Measurements from ENCODE around the gene TSG101. TPM values are rescaled to one million over a fixed set of nuclear protein-coding genes. Genes with fewer than 3 reads are reported as not detected.

The TSG101 gene
- total RNA-seq, 1 donor from 2014 or later, result 41.8 TPM

DNA sequence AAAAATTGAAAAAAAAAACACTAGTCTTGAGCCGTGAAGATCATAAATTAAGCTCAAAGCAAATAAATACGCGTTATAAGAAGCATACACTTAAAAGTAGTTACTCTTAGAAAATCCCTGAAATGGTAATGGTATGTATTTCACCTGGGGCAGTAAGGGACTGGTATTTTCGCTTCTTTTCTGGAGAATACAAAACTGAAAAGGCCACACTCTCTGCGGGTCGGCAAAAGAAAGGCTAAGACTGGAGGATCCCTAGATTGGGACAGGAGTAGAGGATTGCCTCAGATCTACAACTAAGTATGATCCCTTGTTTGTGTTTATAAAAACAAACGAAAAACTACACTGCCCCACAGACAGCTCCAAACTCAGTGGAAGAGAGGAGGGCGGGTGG, 617 bp downstream of the TSG101 start:
- H3K4me1 Mint-ChIP-seq (ENCODE audit: low read depth), result peaks cover 36% of the 10 kb centered on the region
- intact Hi-C loops (cut with micrococcal nuclease), result loop anchor here (1.0 to 5.0 kb wide), 15 partner anchors 53 to 1861 kb away; partner anchors contain the start of genes GTF2H1, HPS5, HTATIP2 and PRMT3

DNA sequence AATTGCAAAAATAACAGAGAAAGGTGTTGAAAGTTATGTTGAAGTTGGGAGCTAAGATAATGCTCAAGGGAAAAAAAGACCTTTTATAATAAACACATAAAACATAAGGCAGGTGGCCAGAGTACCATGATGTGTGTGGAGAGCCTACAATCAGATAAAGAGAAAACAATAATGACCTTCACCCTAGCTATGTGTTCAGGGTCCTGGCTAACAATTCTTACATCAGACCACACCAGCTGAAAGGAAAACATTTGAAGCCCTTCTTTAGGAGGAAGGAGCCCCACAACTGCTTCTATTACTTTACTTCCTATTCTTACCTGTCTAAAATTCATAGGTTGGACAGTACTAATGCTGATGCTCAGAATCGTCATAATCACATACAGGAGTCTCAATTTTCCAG, 2.5 kb downstream of the TSG101 start:
- peaks cover 4% of the 10 kb centered on the region for H3K27me3 Mint-ChIP-seq (ENCODE audit: insufficient read depth)
- H3K4me1 Mint-ChIP-seq (ENCODE audit: low read depth), result peaks cover 36% of the 10 kb centered on the region
- DNase-seq (ENCODE audit: low spot score), result no peak
- H3K4me3 Mint-ChIP-seq, result no peak overlapping the region
- intact Hi-C loops (cut with micrococcal nuclease), result no loop called here
- H3K27ac Mint-ChIP-seq, result no peak overlapping the region
- H3K9me3 Mint-ChIP-seq, result no peaks in the 10 kb centered on the region
- peaks cover 14% of the 10 kb centered on the region for H3K36me3 Mint-ChIP-seq (ENCODE audit: low read depth)

More for the DNA sequence above, 617 bp downstream of the TSG101 start:
- H3K4me3 Mint-ChIP-seq, result peak overlapping the region; percentile 97
- H3K36me3 Mint-ChIP-seq (ENCODE audit: low read depth), result peaks cover 16% of the 10 kb centered on the region
- peak overlapping the region; percentile 100 for H3K27ac Mint-ChIP-seq
- no peak for DNase-seq (ENCODE audit: low spot score)
- no peaks in the 10 kb centered on the region for H3K9me3 Mint-ChIP-seq
- H3K27me3 Mint-ChIP-seq (ENCODE audit: insufficient read depth), result peaks cover 4% of the 10 kb centered on the region

- peaks cover 4% of the 10 kb centered on the region for H3K27me3 Mint-ChIP-seq (ENCODE audit: insufficient read depth)
- H3K36me3 Mint-ChIP-seq (ENCODE audit: low read depth), result peaks cover 14% of the 10 kb centered on the region
- no peak overlapping the region for H3K27ac Mint-ChIP-seq
- intact Hi-C loops (cut with micrococcal nuclease), result no loop called here
- peaks cover 30% of the 10 kb centered on the region for H3K4me1 Mint-ChIP-seq (ENCODE audit: low read depth)
- DNase-seq (ENCODE audit: low spot score), result no peak
- H3K4me3 Mint-ChIP-seq, result no peak overlapping the region
- H3K9me3 Mint-ChIP-seq, result no peaks in the 10 kb centered on the region
These were observed 3.7 kb downstream of the TSG101 start for GRCh38 chr11:18523084-18523483.

DNA sequence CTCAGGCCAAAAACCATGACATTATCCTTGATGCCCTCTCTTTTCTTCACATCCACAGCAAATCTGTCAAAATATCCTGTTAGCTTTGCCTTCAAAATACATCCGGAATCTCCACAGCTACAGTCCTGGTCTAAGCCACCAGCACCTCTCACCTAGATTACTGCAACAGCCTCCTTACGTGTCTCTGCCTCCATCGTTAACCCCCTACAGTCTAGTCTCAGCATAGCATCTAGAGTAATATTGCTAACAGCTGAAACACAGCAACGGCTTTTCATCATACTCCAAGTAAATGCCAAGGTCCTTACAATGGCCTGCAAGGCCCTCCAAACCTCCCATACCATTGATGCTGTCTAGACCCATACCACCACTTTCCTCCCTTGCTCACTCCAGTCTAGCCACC, 4.4 kb downstream of the TSG101 start:
- DNase-seq (ENCODE audit: low spot score), result no peak
- H3K27me3 Mint-ChIP-seq (ENCODE audit: insufficient read depth), result peaks cover 4% of the 10 kb centered on the region
- H3K4me3 Mint-ChIP-seq, result no peak overlapping the region
- intact Hi-C loops (cut with micrococcal nuclease), result no loop called here
- H3K4me1 Mint-ChIP-seq (ENCODE audit: low read depth), result peaks cover 24% of the 10 kb centered on the region
- no peaks in the 10 kb centered on the region for H3K9me3 Mint-ChIP-seq
- H3K27ac Mint-ChIP-seq, result no peak overlapping the region
- H3K36me3 Mint-ChIP-seq (ENCODE audit: low read depth), result peaks cover 14% of the 10 kb centered on the region

GRCh38 chr11:18521122-18521521, 5.6 kb downstream of the TSG101 start:
- no peak for DNase-seq (ENCODE audit: low spot score)
- H3K36me3 Mint-ChIP-seq (ENCODE audit: low read depth), result peaks cover 14% of the 10 kb centered on the region
- H3K27ac Mint-ChIP-seq, result no peak overlapping the region
- H3K4me1 Mint-ChIP-seq (ENCODE audit: low read depth), result peaks cover 21% of the 10 kb centered on the region
- intact Hi-C loops (cut with micrococcal nuclease), result no loop called here
- no peaks in the 10 kb centered on the region for H3K27me3 Mint-ChIP-seq (ENCODE audit: insufficient read depth)
- H3K9me3 Mint-ChIP-seq, result no peaks in the 10 kb centered on the region
- no peak overlapping the region for H3K4me3 Mint-ChIP-seq

- H3K4me3 Mint-ChIP-seq, result no peak overlapping the region
These were observed 24.4 kb downstream of the TSG101 start for GRCh38 chr11:18502352-18502751.

GRCh38 chr11:18501629-18502028, 25.1 kb downstream of the TSG101 start:
- Mint-ChIP-seq H3K36me3 (ENCODE audit: low read depth) (peaks cover 38% of the 10 kb centered on the region), H3K4me1 (ENCODE audit: low read depth) (no peaks in the 10 kb centered on the region), H3K27me3 (ENCODE audit: insufficient read depth) (no peaks in the 10 kb centered on the region), H3K9me3 (no peaks in the 10 kb centered on the region), H3K4me3 (no peak overlapping the region), H3K27ac (no peak overlapping the region)
- intact Hi-C loops (cut with micrococcal nuclease), result no loop called here
- no peak for DNase-seq (ENCODE audit: low spot score)

More at GRCh38 chr11:18502352-18502751, 24.4 kb downstream of the TSG101 start:
- peaks cover 43% of the 10 kb centered on the region for H3K36me3 Mint-ChIP-seq (ENCODE audit: low read depth)
- no peaks in the 10 kb centered on the region for H3K9me3 Mint-ChIP-seq
- intact Hi-C loops (cut with micrococcal nuclease), result no loop called here
- H3K27ac Mint-ChIP-seq, result no peak overlapping the region
- no peaks in the 10 kb centered on the region for H3K27me3 Mint-ChIP-seq (ENCODE audit: insufficient read depth)
- no peak for DNase-seq (ENCODE audit: low spot score)
- H3K4me1 Mint-ChIP-seq (ENCODE audit: low read depth), result no peaks in the 10 kb centered on the region

DNA sequence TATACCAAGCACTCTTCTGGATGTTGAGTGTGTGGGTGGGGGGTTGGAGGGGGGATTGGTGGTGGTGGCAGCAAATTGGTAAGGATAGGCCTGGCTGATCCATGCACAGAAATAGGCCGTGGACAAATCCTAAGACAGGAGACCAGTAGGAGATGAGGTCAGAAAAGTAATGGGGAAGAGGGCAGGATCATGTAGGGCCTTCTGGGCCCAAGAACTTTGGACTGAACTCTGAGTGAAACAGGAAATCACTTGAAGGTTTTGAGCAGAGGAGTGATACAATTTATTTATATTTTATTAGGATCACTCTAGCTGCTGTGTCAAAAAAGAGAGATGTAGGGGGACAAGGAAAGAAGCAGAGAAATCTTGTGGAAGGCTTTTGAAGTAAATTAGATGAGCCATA, 28.7 kb downstream of the TSG101 start:
- intact Hi-C loops (cut with micrococcal nuclease), result no loop called here
- Mint-ChIP-seq H3K4me1 (ENCODE audit: low read depth) (no peaks in the 10 kb centered on the region), H3K36me3 (ENCODE audit: low read depth) (peaks cover 41% of the 10 kb centered on the region), H3K9me3 (no peaks in the 10 kb centered on the region), H3K27me3 (ENCODE audit: insufficient read depth) (no peaks in the 10 kb centered on the region), H3K4me3 (no peak overlapping the region), H3K27ac (no peak overlapping the region)
- no peak for DNase-seq (ENCODE audit: low spot score)

DNA sequence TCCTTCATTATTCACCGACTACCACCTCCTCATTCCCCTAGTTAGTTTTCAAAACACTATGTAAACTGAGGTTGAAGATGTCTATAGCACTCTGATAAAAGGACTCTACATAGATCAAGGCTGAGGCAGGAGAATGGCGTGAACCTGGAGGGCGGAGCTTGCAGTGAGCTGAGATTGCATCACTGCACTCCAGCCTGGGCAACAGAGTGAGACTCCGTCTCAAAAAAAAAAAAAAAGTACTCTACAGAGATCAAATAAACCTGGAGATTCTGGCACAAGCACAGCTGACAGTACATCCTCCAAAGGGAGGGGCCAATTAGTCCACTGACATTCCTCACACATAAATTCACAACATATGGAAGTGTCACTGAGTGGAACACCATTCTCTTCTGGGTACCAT, 31.0 kb downstream of the TSG101 start:
- Mint-ChIP-seq H3K27ac (no peak overlapping the region), H3K4me1 (ENCODE audit: low read depth) (peaks cover 1% of the 10 kb centered on the region), H3K4me3 (no peak overlapping the region), H3K36me3 (ENCODE audit: low read depth) (peaks cover 29% of the 10 kb centered on the region), H3K9me3 (no peaks in the 10 kb centered on the region), H3K27me3 (ENCODE audit: insufficient read depth) (no peaks in the 10 kb centered on the region)
- intact Hi-C loops (cut with micrococcal nuclease), result no loop called here
- DNase-seq (ENCODE audit: low spot score), result no peak

- Mint-ChIP-seq H3K4me1 (ENCODE audit: low read depth) (peaks cover 6% of the 10 kb centered on the region), H3K36me3 (ENCODE audit: low read depth) (peaks cover 29% of the 10 kb centered on the region), H3K9me3 (no peaks in the 10 kb centered on the region), H3K27ac (no peak overlapping the region), H3K27me3 (ENCODE audit: insufficient read depth) (no peaks in the 10 kb centered on the region), H3K4me3 (no peak overlapping the region)
- DNase-seq (ENCODE audit: low spot score), result no peak
- intact Hi-C loops (cut with micrococcal nuclease), result no loop called here
These were observed 31.5 kb downstream of the TSG101 start for GRCh38 chr11:18495271-18495670.

DNA sequence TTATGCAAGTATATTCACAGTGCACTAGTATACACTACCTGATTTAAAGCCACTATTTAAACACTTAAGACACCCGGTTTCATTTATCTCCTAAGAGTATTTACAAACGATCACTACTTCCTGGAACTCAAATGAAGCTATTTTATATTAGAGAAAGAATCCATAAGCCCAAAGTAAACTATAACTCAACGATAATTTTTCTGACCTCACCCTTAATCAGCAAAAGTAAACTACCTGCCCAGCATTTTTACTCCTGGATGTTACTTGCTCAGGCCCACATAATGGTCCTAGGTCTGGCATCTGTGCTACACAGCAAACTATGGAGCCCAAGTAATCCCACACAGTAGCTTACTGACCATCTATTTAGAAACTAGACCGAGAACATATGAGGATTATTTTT, 33.4 kb downstream of the TSG101 start:
- H3K9me3 Mint-ChIP-seq, result no peaks in the 10 kb centered on the region
- peaks cover 9% of the 10 kb centered on the region for H3K4me1 Mint-ChIP-seq (ENCODE audit: low read depth)
- H3K27me3 Mint-ChIP-seq (ENCODE audit: insufficient read depth), result no peaks in the 10 kb centered on the region
- H3K4me3 Mint-ChIP-seq, result no peak overlapping the region
- H3K27ac Mint-ChIP-seq, result no peak overlapping the region
- no peak for DNase-seq (ENCODE audit: low spot score)
- intact Hi-C loops (cut with micrococcal nuclease), result no loop called here
- H3K36me3 Mint-ChIP-seq (ENCODE audit: low read depth), result peaks cover 24% of the 10 kb centered on the region

DNA sequence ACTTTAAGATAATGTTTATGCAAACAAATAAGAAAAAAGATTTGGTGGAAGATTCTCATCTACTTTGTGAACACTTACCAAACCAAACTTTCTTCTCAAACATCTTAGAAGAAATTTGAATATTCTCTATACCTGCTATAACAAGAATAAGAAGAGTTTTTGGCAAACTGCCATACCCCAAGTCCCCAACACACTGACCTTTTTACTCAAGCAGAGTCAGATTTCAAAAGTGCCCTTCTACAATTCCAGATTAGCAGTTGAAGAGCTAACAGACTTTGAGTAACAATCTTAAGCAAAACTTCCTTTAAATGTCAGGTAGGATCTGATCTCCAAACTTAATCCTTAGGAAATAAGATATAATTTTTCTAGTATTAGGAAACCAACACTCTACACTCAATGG, 33.9 kb downstream of the TSG101 start:
- Mint-ChIP-seq H3K4me3 (no peak overlapping the region), H3K36me3 (ENCODE audit: low read depth) (peaks cover 23% of the 10 kb centered on the region), H3K27ac (no peak overlapping the region), H3K27me3 (ENCODE audit: insufficient read depth) (no peaks in the 10 kb centered on the region), H3K9me3 (no peaks in the 10 kb centered on the region), H3K4me1 (ENCODE audit: low read depth) (peaks cover 9% of the 10 kb centered on the region)
- no peak for DNase-seq (ENCODE audit: low spot score)
- intact Hi-C loops (cut with micrococcal nuclease), result no loop called here

DNA sequence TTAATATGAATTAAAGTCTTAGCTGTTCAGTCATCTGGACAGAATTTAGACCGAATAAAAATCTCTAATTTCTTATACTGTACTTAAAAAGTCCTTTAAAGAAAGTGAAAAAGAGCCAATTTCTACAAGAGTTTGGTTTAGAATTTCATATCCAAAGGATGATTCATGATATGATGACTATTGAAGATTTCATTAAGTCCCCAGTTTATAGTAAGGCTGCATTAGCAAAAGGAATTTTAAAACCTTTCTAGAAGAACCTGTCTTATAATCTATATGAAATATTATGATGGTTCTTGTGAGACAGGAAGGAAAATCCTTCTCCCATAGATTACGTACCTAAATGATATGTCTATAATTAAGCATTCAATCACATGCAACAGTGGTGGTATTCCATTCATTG, 34.8 kb downstream of the TSG101 start:
- H3K27ac Mint-ChIP-seq, result no peak overlapping the region
- no peak for DNase-seq (ENCODE audit: low spot score)
- H3K4me1 Mint-ChIP-seq (ENCODE audit: low read depth), result peaks cover 9% of the 10 kb centered on the region
- no peak overlapping the region for H3K4me3 Mint-ChIP-seq
- H3K27me3 Mint-ChIP-seq (ENCODE audit: insufficient read depth), result no peaks in the 10 kb centered on the region
- peaks cover 23% of the 10 kb centered on the region for H3K36me3 Mint-ChIP-seq (ENCODE audit: low read depth)
- H3K9me3 Mint-ChIP-seq, result no peaks in the 10 kb centered on the region
- intact Hi-C loops (cut with micrococcal nuclease), result no loop called here

DNA sequence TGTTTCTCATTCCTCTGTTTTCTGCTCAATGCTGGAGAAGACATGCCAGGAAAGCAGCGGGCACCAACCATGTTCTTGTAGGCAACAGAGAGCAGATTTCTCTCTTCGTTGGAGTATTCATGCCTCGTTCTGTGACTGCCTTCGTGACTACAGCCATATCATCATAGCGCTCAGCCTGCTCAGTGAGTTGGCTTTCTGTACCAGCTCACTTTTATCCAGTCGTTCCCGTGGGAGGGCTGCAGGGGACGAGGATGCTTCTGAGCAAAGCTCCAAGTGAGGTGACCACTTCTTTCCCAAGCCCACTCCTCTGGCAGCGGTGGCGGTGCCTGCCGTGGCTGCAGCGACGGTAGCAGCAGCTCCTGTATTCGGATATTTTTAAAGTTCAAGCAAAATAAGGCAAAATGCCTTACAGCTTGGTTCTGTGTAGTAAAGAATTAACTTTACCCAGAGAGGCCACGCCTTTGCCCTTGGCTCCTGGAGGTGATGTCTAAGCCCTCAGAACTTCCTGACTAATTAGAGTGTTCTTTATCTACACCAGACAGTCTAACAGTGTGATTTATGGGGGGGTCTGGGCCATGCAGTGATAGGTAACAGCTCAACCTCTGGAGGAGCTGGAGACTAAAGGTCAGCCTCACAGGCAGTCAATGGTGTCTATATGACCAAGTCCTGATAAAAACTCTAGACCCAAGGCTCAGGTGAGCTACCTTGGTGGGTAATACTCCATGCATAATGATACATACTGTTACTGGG, 35.8 kb downstream of the TSG101 start:
- Mint-ChIP-seq H3K36me3 (ENCODE audit: low read depth) (peaks cover 24% of the 10 kb centered on the region), H3K27ac (no peak overlapping the region), H3K27me3 (ENCODE audit: insufficient read depth) (no peaks in the 10 kb centered on the region), H3K9me3 (no peaks in the 10 kb centered on the region), H3K4me1 (ENCODE audit: low read depth) (peaks cover 9% of the 10 kb centered on the region), H3K4me3 (no peak overlapping the region)
- intact Hi-C loops (cut with micrococcal nuclease), result no loop called here
- DNase-seq (ENCODE audit: low spot score), result no peak
